ENCODE data around the gene P3H1.

- no peak for TF ChIP-seq CTCF (conservative IDR thresholded peaks at IDR 0.05)
- no peak for TF ChIP-seq ZFX (IDR thresholded peaks at IDR 0.05)
Observed at GRCh38 chr1:42698081-42698813, 68.6 kb downstream of the P3H1 start.
